OCI-LY7 (cell line): ENCODE results near the gene ETV1.

Experiments used
- CTCF ChIP-seq: fragments of 200-600 bp; sonication (generic); conservative IDR thresholded peaks from 2 replicates; pipeline ENCODE4 v1.5.1; 2014; ENCODE audit warnings: mild to moderate bottlenecking, antibody characterized with exemption, low read length, moderate library complexity, mixed read lengths
- EZH2phosphoT487 ChIP-seq: fragments of 200-600 bp; sonication (generic); IDR thresholded peaks from 2 replicates; pipeline ENCODE4 v1.6.1; 2018; ENCODE audit warnings: low read depth, borderline replicate concordance, mild to moderate bottlenecking, mixed run types, antibody characterized with exemption, low read length, moderate library complexity, mixed read lengths

DNA sequence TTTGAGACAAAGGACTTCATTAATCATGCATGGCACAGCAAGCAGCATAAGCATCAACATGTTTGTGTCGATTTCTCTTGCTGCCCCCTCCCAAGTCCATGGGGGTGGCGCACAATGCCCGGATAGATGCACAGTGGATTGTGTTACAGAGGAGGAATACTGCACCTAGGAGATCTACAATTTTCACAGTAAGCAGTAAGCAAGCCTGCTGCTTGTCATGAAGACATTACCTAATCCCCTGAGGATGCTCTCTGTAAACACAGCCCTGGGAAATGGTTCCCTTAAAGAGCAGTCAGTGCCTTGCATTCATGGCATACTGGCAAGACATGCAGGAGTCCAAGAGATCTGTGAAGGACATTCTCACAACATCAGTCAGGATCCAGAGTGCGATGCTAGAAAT is 137.7 kb downstream of the ETV1 start:
- TF ChIP-seq EZH2phosphoT487 (no peak), CTCF (no peak)
